HG03442 (cell line): Measurements from ENCODE around the gene TSPAN17.

Experiments used
- ATAC-seq: cut with Tn5 transposase; IDR thresholded peaks from one replicate; pipeline ENCODE4 v1.9.1; 2021; ENCODE audit warnings: mild to moderate bottlenecking, moderate library complexity; ENCODE audit not compliant: unreplicated experiment

TSPAN17 gene

DNA sequence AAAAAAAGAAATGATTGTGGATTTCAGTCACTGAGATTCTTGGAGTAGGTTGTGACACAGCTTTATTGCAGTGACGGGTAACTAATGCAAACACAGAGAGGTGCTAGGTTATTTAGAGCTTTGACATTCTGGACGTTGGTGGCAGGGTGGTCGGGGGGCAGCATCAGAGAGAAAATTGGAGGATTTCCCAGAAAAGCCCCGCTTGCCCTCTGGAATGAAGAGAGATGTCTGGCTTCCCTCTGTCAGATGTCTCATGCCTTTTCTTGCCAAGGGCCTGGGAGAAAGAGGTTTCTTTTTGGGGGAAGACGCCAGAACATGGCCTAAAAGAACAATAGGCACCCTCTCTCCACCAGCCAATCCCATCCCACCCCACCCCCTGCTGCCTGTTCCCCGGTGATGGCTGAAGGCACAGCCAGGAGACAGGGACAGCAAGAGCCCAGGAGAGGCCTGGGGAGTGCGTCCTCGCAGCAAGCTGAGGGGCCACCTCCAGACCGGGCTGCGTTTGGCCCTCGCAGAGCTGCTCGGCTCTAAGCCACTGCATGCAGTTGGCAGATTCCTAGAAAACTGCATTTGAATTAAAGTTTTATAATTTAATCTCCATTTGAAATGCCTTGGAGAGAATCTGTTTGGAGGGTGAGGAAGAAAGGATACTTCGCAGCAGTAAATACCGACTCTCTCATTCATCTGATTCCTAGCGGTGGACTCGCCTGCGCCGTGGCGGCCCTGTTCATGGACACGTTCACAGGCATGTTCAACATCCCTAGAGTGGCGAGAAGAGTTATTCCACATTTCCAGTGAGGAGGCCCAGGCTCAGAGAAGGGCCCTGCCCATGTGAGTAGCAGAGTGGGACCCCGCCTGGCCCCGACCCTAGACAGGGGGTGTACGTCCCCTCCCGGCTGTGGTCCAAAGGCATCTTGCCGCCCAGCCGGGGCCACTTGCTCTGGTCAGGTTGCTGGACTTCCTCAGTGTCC is 55.7 kb downstream of the TSPAN17 start:
- ATAC-seq, result no peak

GRCh38 chr5:176703857-176704256 is 56.6 kb downstream of the TSPAN17 start:
- ATAC-seq, result no peak

- no peak for ATAC-seq
Observed at GRCh38 chr5:176704355-176704754, 57.1 kb downstream of the TSPAN17 start.

GRCh38 chr5:176704817-176705216 is 57.5 kb downstream of the TSPAN17 start:
- ATAC-seq, result no peak
